GM12801 (cell line): ENCODE measurements around the gene EMC10.

Experiments
- CTCF ChIP-seq: IDR thresholded peaks from one replicate; pipeline ENCODE4 v1.5.1; 2011; ENCODE audit warnings: control low read depth; ENCODE audit not compliant: insufficient read length; ENCODE audit errors: extremely low read depth

The EMC10 gene

DNA sequence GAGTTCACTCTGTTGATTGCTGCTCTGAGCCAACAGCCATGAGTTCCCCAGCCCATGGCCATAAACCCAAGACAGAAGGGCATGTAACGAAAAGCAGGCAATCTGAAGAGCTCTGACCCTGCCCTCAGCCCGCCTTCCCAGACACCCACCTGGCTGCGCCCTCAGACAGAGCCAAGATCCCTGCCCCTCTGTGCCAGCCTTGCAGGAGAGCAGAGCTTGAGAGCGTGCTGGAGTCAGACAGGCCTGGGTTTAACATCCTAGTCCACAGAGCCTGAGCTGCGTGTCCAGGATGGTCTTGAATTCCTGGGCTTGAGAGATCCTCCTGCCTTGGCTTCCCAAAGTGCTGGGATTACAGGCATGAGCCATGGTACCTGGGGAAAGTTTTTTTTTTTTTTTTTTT is 19.0 kb upstream of the EMC10 start:
- no peak for TF ChIP-seq CTCF

DNA sequence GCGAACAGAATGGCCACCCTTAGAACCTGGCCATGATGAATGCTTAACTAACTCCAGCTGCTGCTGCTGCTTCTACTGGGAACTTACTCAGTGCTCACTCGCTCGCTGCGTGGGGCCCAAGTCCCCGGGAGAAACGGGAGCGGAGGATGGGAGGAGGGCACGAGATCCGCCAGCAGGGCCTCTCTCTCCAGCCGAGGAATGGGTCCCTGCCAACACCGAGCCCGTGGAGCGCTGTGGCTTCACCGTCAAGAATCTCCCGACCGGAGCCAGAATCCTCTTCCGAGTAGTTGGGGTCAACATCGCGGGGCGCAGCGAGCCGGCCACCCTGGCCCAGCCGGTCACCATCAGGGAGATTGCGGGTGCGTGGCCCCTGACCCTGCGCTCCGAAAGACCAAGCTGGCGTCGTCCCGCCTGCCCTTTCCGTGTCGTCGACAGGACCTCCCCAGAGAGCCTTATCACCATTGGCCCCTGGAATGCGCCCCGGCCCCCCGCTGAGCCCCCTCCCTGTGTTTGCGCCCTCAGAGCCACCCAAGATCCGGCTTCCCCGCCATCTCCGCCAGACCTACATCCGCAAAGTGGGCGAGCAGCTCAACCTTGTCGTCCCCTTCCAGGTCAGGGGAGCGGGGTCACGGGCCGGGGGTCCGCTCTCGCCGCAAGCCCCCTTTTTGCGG is 17.8 kb upstream of the EMC10 start:
- TF ChIP-seq CTCF: no peak

DNA sequence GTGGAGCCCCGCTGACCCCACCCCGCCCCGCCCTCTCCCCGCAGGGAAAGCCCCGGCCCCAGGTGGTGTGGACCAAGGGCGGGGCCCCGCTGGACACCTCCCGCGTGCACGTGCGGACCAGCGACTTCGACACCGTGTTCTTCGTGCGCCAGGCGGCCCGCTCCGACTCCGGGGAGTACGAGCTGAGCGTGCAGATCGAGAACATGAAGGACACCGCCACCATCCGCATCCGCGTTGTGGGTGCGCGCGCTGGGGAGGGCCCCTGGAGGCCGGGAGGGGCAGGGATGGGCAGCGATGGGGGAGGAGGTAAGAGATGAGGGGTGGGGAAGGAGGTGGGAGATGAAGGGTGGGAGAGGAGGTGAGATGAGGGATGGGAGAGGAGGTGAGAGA is 17.2 kb upstream of the EMC10 start:
- no peak for TF ChIP-seq CTCF

- no peak for TF ChIP-seq CTCF
Observed at GRCh38 chr19:50459638-50460037, 16.7 kb upstream of the EMC10 start.

DNA sequence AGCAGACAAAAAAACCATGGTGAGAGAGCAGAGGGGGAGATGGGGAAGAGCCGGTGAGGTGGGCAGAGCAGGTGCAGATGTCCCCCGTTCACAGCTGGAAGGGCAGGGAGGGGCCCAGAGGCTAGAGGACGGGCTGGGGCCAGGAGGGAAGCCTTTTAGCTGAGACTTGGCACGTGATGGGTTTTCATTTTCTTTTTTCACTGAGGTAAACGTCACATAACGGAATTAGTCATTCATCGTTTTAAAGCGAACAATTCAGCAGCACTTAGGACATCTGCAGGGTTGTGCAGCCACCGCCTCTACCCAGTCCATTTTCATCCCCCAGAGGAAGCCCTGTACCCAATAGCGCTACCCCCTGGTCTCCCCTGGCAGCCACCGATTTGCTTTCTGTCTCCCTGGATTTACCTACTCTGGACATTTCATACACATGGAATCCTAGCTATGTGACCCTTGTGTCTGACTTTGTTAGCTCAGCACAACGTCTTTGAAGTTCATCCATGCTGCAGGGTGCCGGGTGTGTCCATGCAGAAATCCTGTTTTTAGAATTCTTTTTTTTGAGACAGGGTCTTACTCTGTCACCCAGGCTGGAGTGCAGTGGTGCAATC is 16.0 kb upstream of the EMC10 start:
- no peak for TF ChIP-seq CTCF

GRCh38 chr19:50461066-50461875 is 15.0 kb upstream of the EMC10 start:
- TF ChIP-seq CTCF: peak; percentile 41

DNA sequence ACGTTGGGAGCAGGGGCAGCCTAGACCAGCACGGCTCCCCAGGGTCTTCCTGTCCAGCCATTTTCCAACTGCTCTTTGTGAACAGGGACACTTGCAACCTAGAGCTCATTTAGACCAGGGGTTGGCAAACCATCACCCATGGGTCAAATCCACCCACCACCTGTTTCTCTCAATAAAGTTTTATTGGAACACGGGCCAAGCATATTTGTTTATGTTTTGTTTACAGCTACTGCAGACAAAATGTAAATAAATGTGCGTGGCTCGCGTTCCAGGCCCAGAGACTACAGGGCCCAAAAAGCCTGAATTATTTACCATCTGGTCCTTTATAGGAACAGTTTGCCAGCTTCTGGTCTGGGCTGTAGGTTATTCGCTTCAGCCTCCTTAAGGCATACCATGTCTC is 13.3 kb upstream of the EMC10 start:
- no peak for TF ChIP-seq CTCF
